HCT116 (cell line): ENCODE data around the gene PDE9A. TPM values are rescaled to one million over a fixed set of nuclear protein-coding genes. Genes with fewer than 3 reads are reported as not detected.

ENCODE experiments used
- ATAC-seq: fragments of 200-7000 bp; cut with Tn5 transposase; 2 replicates; pipeline ENCODE4 v1.9.1; 2020; ENCODE audit warnings: mild to moderate bottlenecking, moderate library complexity
- BruUV-seq: library from RNA; stranded (reverse); fragments of 400-500 nt; replicated peaks from 2 replicates; lab custom pipeline; 2021; lab: Mats Ljungman, UMichigan
- CTCF ChIA-PET: fragments of 300-600 bp; sonication (Branson Sonifier 250); formaldehyde crosslinking; loops from one replicate; lab custom pipeline; 2021; ENCODE audit warnings: antibody characterized with exemption; lab: Charles Lee
- POLR2A ChIA-PET: fragments of 300-600, 350-600 bp; sonication (Branson Sonifier 250); formaldehyde crosslinking; loops from one replicate; lab custom pipeline; 2021; ENCODE audit warnings: antibody characterized with exemption; lab: Charles Lee
- RAD21 ChIA-PET, 2 experiments: fragments of 300-600 bp; sonication (Branson Sonifier 250); formaldehyde crosslinking; loops; one replicate each; lab custom pipeline; 2023; ENCODE audit warnings: low total read pairs in 2 of 2; ENCODE audit not compliant: uncharacterized antibody in 2 of 2, unreplicated experiment in 2 of 2, low non-redundant PET in 1 of 2; lab: Charles Lee
- DNase-seq: peaks from one replicate; pipeline ENCODE4 v3.0.0-alpha.2; 2010; ENCODE audit warnings: low read depth, low spot score
- H2AFZ ChIP-seq: fragments of 200-600 bp; shearing (Covaris generic), sonication (generic); 2 replicates; pipeline ENCODE4 v1.6.1; 2017; ENCODE audit warnings: low read depth, mixed run types, mixed read lengths, antibody characterized with exemption, low read length; ENCODE audit not compliant: poor library complexity, severe bottlenecking
- H3K27ac ChIP-seq: 2 replicates; pipeline ENCODE4 v1.5.1; 2012; ENCODE audit warnings: low read depth, low read length
- H3K27me3 ChIP-seq: fragments of 200-600 bp; sonication (generic); 2 replicates; pipeline ENCODE4 v1.6.1; 2016; ENCODE audit warnings: mixed run types, low read length, mixed read lengths; ENCODE audit not compliant: insufficient read depth
- H3K36me3 ChIP-seq, 2 experiments: fragments of 200-500 bp in 1 of 2; fragments of 200-600 bp in 1 of 2; sonication (Bioruptor generic) in 1 of 2; sonication (generic) in 1 of 2; 2 replicates each; pipeline versions ENCODE4 v1.5.1 to v1.6.1; 2014 to 2016; ENCODE audit warnings: low read length in 2 of 2, inconsistent platforms in 1 of 2, mixed read lengths in 1 of 2, mixed run types in 1 of 2; ENCODE audit not compliant: insufficient read depth in 2 of 2, control insufficient read depth in 1 of 2
- H3K4me1 ChIP-seq, 2 experiments: fragments of 200-600 bp in 1 of 2; sonication (generic) in 1 of 2; 2 replicates each; pipeline versions ENCODE4 v1.5.1 to v1.6.1; 2012 to 2017; ENCODE audit warnings: low read length in 2 of 2, inconsistent platforms in 1 of 2, mild to moderate bottlenecking in 1 of 2, mixed read lengths in 1 of 2, mixed run types in 1 of 2, moderate library complexity in 1 of 2; ENCODE audit not compliant: insufficient read depth in 2 of 2, control insufficient read depth in 1 of 2
- H3K4me2 ChIP-seq: fragments of 200-600 bp; sonication (generic); 2 replicates; pipeline ENCODE4 v1.6.1; 2017; ENCODE audit warnings: mixed run types, low read length, mixed read lengths
- H3K4me3 ChIP-seq, 2 experiments: fragments of 200-600 bp in 1 of 2; sonication (generic) in 1 of 2; replicated peaks in 1 of 2; 2 replicates each; pipeline ENCODE4 v1.5.1; 2011 to 2016; ENCODE audit warnings: low read length in 2 of 2, control low read depth in 1 of 2, low read depth in 1 of 2, mild to moderate bottlenecking in 1 of 2, mixed read lengths in 1 of 2, mixed run types in 1 of 2
- H3K79me2 ChIP-seq: fragments of 200-600 bp; sonication (generic); 2 replicates; pipeline ENCODE4 v1.6.1; 2017; ENCODE audit warnings: mild to moderate bottlenecking, mixed run types, low read length, moderate library complexity, mixed read lengths; ENCODE audit not compliant: insufficient read depth
- H3K9ac ChIP-seq: fragments of 200-600 bp; sonication (generic); 2 replicates; pipeline ENCODE4 v1.6.1; 2016; ENCODE audit warnings: low read length, mixed read lengths
- H3K9me2 ChIP-seq: fragments of 200-600 bp; sonication (generic), shearing (Covaris generic); 2 replicates; pipeline ENCODE4 v1.6.1; 2017; ENCODE audit warnings: mixed run types, mild to moderate bottlenecking, moderate library complexity; ENCODE audit not compliant: insufficient read depth
- H3K9me3 ChIP-seq, 2 experiments: fragments of 200-500 bp in 1 of 2; fragments of 200-600 bp in 1 of 2; sonication (Bioruptor generic) in 1 of 2; sonication (generic) in 1 of 2; 2 replicates each; pipeline ENCODE4 v1.6.1; 2014 to 2017; ENCODE audit warnings: low read length in 2 of 2, mixed read lengths in 2 of 2, inconsistent platforms in 1 of 2, low read depth in 1 of 2, mild to moderate bottlenecking in 1 of 2, mixed run types in 1 of 2, moderate library complexity in 1 of 2; ENCODE audit not compliant: control insufficient read depth in 1 of 2, insufficient read depth in 1 of 2
- H4K20me1 ChIP-seq: fragments of 200-600 bp; sonication (generic), shearing (Covaris generic); 2 replicates; pipeline ENCODE4 v1.6.1; 2017; ENCODE audit warnings: mixed run types, mild to moderate bottlenecking, moderate library complexity; ENCODE audit not compliant: insufficient read depth
- ATF3 ChIP-seq: IDR thresholded peaks from 2 replicates; pipeline ENCODE4 v1.6.1; 2012
- CEBPB ChIP-seq: IDR thresholded peaks from 2 replicates; pipeline ENCODE4 v1.6.1; 2012; ENCODE audit warnings: low read depth
- CTCF ChIP-seq, 3 experiments: fragments of 200-600 bp in 1 of 3; sonication (generic) in 1 of 3; IDR thresholded peaks in 2 of 3; conservative IDR thresholded peaks in 1 of 3; 2 replicates each; pipeline ENCODE4 v1.5.1; 2012 to 2017; ENCODE audit warnings: low read depth in 2 of 3, low read length in 2 of 3, antibody characterized with exemption in 1 of 3, borderline replicate concordance in 1 of 3, control low read depth in 1 of 3, mild to moderate bottlenecking in 1 of 3, mixed read lengths in 1 of 3, mixed run types in 1 of 3, moderate library complexity in 1 of 3; ENCODE audit not compliant: insufficient read depth in 1 of 3
- ELF1 ChIP-seq: IDR thresholded peaks from 2 replicates; pipeline ENCODE4 v1.6.1; 2012; ENCODE audit warnings: low read depth, borderline replicate concordance
- FOSL1 ChIP-seq: IDR thresholded peaks from 2 replicates; pipeline ENCODE4 v1.6.1; 2012; ENCODE audit warnings: low read depth
- JUND ChIP-seq: IDR thresholded peaks from 2 replicates; pipeline ENCODE4 v1.6.1; 2012
- POLR2A ChIP-seq: IDR thresholded peaks from 2 replicates; pipeline ENCODE4 v1.7.0; 2011; ENCODE audit warnings: borderline replicate concordance; ENCODE audit not compliant: insufficient read depth, insufficient read length; ENCODE audit errors: extremely low read depth
- RAD21 ChIP-seq: IDR thresholded peaks from 2 replicates; pipeline ENCODE4 v1.6.1; 2012; ENCODE audit warnings: low read depth, mild to moderate bottlenecking
- SP1 ChIP-seq: IDR thresholded peaks from 2 replicates; pipeline ENCODE4 v1.6.1; 2012; ENCODE audit warnings: low read depth
- SRF ChIP-seq: IDR thresholded peaks from 2 replicates; pipeline ENCODE4 v1.6.1; 2012; ENCODE audit warnings: low read depth
- TCF7L2 ChIP-seq: IDR thresholded peaks from 2 replicates; pipeline ENCODE4 v1.7.0; 2011; ENCODE audit warnings: borderline replicate concordance, inconsistent platforms; ENCODE audit not compliant: insufficient read depth, insufficient read length; ENCODE audit errors: extremely low read depth
- YY1 ChIP-seq: IDR thresholded peaks from 2 replicates; pipeline ENCODE4 v1.6.1; 2011; ENCODE audit warnings: low read length, low read depth, moderate library complexity, mild to moderate bottlenecking; ENCODE audit not compliant: insufficient replicate concordance; ENCODE audit errors: extremely low read depth
- ZBTB33 ChIP-seq: IDR thresholded peaks from 2 replicates; pipeline ENCODE4 v1.6.1; 2011; ENCODE audit warnings: mild to moderate bottlenecking, low read length, moderate library complexity; ENCODE audit not compliant: insufficient replicate concordance; ENCODE audit errors: extremely low read depth
- ZFX ChIP-seq: fragments of 450-650 bp; IDR thresholded peaks from 2 replicates; pipeline ENCODE4 v1.6.1; 2017
- intact Hi-C: fragments of 100-400 bp; cut with micrococcal nuclease; formaldehyde crosslinking; loops from 2 replicates; pipeline ENCODE4 v1.10.0; 2022
- total RNA-seq: library from RNA; stranded (reverse); gene quantifications from one replicate; pipeline ENCODE4 v1.2.1, GENCODE V29; 2021; ENCODE audit not compliant: unreplicated experiment
- TF ChIP-seq, protein P1 (sequence below): IDR thresholded peaks from 2 replicates; pipeline ENCODE4 v1.6.1; 2012; ENCODE audit warnings: low read depth
- TF ChIP-seq, protein P2 (sequence below): IDR thresholded peaks from 2 replicates; pipeline ENCODE4 v1.6.1; 2012

Gene PDE9A
- total RNA-seq, 1 experiment from 2014 or later = 31.4 TPM

DNA sequence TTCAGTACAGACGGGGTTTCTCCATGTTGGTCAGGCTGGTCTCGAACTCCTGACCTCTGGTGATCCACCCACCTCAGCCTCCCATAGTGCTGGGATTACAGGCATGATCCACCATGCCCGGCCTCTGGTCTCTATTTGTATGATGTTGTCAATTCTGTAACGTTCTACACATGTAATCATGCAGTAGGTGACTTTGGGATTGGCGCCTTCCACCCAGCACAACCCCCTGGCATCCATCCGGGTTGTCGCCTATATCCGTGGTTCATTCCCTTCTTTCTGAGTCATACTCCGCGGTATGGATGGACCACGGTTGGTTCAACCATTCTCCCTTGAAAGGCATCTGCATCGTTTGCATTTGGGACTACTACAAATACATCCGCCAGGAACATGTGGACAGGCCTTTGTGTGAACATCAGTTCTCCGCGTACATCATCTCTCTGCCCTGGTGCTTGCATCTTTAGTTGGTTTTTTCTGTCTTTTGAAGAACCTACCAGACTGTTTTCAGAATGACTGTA lies 72.1 kb downstream of the PDE9A start:
- H3K79me2 ChIP-seq = no peaks in the 10 kb centered on the region
- H3K4me1 ChIP-seq = peaks cover 59 to 60% of the 10 kb centered on the region in 2 experiments
- peak overlapping the region; percentile 72 for H3K27ac ChIP-seq
- POLR2A ChIA-PET = no interaction called here
- H3K4me2 ChIP-seq = peak overlapping the region; percentile 75
- H3K36me3 ChIP-seq = no peaks in the 10 kb centered on the region
- BruUV-seq = no TSS peak
- DNase-seq = no peak
- no peaks in the 10 kb centered on the region for H3K9me3 ChIP-seq
- no peak overlapping the region for H2AFZ ChIP-seq
- no peak overlapping the region for H3K4me3 ChIP-seq
- intact Hi-C loops = loop anchor here (10.0 kb wide), 2 partner anchors 71 to 111 kb away; partner anchors contain the start of gene PDE9A
- no peaks in the 10 kb centered on the region for H3K27me3 ChIP-seq
- CTCF ChIA-PET = no interaction called here
- no peak overlapping the region for H3K9ac ChIP-seq
- no peaks in the 10 kb centered on the region for H4K20me1 ChIP-seq
- H3K9me2 ChIP-seq = no peaks in the 10 kb centered on the region
- ATAC-seq = no peak
- TF ChIP-seq RAD21 (no peak), ELF1 (no peak), CEBPB (no peak), POLR2A (no peak), ZFX (no peak), CTCF (IDR thresholded peaks at IDR 0.05 in 2 of 3, conservative IDR thresholded peaks at IDR 0.05 in 1 of 3; ENCODE audit: borderline replicate concordance in 1 of 3, insufficient read depth in 1 of 3, low read depth in 2 of 3, low read length in 2 of 3) (no peak), SRF (no peak), TCF7L2 (no peak), ZBTB33 (no peak), SP1 (no peak), ATF3 (no peak), YY1 (no peak), FOSL1 (no peak), JUND (no peak)
- TF ChIP-seq, protein P1, sequence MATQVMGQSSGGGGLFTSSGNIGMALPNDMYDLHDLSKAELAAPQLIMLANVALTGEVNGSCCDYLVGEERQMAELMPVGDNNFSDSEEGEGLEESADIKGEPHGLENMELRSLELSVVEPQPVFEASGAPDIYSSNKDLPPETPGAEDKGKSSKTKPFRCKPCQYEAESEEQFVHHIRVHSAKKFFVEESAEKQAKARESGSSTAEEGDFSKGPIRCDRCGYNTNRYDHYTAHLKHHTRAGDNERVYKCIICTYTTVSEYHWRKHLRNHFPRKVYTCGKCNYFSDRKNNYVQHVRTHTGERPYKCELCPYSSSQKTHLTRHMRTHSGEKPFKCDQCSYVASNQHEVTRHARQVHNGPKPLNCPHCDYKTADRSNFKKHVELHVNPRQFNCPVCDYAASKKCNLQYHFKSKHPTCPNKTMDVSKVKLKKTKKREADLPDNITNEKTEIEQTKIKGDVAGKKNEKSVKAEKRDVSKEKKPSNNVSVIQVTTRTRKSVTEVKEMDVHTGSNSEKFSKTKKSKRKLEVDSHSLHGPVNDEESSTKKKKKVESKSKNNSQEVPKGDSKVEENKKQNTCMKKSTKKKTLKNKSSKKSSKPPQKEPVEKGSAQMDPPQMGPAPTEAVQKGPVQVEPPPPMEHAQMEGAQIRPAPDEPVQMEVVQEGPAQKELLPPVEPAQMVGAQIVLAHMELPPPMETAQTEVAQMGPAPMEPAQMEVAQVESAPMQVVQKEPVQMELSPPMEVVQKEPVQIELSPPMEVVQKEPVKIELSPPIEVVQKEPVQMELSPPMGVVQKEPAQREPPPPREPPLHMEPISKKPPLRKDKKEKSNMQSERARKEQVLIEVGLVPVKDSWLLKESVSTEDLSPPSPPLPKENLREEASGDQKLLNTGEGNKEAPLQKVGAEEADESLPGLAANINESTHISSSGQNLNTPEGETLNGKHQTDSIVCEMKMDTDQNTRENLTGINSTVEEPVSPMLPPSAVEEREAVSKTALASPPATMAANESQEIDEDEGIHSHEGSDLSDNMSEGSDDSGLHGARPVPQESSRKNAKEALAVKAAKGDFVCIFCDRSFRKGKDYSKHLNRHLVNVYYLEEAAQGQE = no peak
- TF ChIP-seq, protein P2, sequence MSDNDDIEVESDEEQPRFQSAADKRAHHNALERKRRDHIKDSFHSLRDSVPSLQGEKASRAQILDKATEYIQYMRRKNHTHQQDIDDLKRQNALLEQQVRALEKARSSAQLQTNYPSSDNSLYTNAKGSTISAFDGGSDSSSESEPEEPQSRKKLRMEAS = no peak
- RAD21 ChIA-PET = no interaction called here
